GM19463 (cell line): ENCODE results near the gene DDX4.

Experiments
- ATAC-seq: cut with Tn5 transposase; IDR thresholded peaks from one replicate; pipeline ENCODE4 v1.9.1; 2021; ENCODE audit warnings: mild to moderate bottlenecking, moderate library complexity; ENCODE audit not compliant: unreplicated experiment

DDX4 gene

DNA sequence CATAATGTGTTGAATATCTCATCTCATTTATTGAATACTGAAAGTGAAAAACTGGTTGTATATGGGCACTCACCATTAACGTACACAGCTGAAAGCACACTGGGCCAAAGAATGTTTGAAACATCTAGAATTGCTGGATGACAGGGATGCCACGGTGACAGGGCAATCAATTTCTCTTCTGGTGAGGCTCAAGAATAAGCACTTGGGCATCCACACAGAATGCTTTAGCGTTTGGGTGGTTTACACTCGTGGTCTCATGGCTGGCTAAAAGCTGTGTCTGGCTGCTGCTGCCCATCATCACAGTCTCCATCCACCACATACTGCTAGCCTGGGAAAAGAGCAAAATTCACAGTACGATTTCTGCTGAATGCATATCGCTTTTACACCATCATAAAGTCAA is 82.6 kb downstream of the DDX4 start:
- no peak for ATAC-seq

DNA sequence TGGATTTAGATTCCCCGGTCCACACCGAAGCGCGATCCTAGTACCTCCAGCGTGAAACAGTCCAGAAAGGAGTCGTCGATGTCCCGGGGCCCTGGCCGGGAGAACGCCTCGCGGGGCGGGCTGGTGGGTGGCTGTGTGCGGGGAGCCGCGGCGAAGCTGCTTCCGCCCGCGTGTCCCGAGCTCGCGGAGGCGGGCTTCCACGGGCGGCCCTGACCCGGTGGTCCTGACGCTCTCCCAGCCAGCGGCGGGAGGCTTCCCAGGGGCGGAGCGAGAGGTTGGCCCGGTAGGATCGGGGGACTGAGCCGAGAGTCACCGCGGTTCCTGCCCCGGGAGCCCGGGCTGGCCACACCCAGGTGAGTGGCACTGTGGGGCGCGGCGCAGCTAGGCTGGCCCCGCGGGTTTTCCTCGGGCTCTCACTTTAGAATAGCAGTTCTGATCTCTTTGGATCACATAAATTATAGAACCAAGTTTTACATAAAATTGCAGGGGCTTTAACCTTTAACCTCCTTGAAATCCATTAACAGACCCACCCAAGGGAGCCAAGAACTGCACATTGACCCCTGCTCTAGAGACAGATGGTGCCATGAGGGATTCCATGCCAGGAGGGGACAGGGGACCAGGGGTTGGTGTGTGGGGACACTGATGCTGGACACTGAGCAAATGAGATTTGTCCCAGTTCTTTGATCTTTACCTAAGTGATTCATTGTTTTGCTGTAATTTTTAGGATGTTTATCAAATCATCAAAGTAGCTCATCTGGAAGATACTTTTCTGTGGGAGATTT is 84.1 kb downstream of the DDX4 start:
- no peak for ATAC-seq

DNA sequence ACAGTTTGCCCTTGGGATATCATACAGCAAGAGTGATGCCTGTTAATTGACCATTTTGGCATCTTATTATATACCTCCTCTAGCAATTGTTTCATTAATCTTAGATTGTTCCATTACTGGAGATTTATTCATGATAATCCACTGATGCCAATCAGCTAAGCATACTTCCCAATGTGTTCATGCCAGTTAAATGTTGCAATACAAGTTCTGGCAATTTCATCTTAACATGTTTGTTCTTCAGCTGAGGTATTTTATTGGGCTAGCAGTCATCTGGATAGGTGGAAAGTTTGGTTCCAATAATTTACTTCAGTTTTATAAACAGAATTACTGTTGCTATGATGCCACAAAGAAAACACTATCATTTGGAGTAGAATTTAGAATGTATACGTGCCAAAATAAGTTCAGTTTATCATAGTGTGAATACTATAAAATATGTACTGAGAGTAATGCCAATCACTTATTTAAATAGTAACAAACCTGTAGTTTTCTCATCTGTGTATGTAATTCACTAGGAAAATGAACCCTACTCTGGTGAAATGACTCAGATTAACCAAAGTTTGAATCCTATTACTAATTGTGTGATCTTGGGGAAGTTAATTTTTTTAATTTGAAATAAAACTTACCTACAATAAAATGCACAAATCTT is 85.4 kb downstream of the DDX4 start:
- no peak for ATAC-seq

DNA sequence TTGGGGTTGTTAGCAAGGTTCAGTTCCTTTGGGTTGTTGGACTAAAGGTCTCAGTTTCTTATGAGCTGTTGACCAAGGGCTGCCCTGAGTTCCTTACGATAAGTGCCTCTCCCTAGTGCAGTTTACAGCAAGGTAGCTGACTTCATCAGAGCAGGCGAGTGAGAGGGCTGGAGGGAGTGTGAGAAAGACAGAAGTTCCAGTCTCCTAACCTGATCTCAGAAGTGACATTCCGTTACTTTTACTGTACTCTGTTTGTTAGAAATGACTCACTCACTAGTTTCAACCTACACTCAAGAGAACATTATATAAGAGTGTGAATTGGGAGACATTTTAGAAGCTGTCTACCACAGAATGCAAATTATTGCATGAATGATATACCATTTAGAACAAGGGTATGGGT is 92.1 kb downstream of the DDX4 start:
- ATAC-seq: no peak

DNA sequence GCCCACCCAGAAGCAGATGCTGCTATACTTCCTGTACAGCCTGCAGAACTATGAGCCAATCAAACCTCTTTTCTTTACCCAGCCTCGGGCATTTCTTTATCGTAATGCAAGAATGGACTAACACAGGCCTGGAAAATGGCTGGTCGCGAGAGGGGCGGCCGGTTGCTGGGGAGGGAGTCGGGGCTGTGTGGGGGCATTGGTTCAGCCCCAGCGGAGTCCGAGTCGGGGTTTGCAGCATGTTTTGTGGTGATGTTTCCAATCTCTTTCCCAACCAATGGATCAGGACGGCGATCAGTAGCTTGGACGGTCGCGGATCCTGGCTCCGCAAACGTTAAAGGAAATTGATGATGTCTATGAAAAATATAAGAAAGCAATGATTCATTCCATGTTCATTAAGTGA is 94.6 kb downstream of the DDX4 start:
- no peak for ATAC-seq

DNA sequence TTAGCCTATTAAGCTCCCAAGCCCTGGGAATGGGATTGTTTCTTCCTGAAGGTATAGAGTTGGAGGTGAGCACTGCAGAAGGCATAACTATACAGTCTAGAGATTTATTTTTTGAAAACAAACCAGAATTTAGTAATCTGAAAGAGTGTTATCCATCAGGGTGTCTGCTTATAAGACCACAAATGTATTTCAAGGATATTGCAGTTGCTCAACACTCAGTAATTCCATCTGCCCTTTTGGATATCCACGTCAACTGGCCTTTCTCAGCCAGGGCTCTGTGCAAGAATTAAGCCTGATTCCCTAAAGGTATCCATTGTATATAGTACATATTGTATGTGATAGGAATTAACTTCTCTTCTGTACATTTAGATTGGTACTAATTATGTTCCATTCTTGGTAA is 98.3 kb downstream of the DDX4 start:
- ATAC-seq: no peak

DNA sequence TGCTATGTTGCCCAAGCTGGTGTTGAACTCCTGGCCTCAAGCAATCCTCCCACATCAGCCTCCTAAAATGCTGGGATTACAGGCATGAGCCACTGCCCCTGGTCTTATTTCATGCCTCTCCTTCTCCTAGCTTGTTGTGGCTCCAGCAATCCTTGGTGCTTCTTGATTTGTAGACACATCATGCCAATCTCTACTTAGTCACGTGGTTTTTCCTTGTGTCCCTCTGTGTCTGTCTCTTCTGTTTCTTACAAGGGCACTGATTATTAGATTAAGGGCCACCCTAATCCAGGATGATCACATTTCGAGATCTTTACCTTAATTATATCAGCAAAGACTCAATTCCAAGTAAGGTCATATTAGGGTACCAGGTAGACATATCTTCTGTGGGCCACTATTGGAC is 104.1 kb downstream of the DDX4 start:
- ATAC-seq: no peak

DNA sequence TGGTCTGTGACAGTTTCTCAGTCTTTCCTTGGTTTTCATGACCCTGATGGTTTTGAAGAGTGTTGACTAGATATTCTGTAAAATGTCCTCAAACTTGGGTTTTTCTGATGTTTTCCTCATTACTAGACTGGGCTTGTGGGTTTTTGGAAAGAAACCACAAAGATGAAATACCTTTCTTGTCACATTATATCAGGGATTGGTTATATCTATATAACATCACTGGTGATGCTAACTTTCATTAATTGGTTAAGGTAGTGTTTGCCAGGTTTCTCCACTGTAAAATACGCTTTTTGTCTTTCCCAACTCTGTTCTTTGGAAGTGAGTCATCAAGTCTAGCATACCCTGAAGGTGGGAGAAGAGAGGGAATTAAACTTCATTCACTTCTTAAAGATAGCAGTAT is 110.0 kb downstream of the DDX4 start:
- ATAC-seq: no peak

DNA sequence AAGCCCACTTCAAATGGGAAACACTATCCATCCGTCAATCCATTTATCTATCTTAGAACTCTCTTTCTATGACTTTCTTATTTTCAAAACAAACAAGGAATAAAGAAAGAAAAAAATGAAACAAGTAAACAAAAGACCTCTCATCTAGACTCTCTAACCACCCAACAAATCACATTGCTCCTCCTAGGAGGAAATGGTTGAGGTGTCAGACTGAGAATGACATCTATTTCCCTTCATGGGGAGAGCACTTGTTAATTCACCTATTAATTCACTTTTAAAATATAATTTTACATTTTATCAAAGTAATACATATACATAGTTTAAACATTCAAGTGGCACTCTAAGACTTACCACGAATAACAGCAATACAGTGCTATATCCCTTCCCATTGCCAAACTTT is 110.9 kb downstream of the DDX4 start:
- no peak for ATAC-seq

DNA sequence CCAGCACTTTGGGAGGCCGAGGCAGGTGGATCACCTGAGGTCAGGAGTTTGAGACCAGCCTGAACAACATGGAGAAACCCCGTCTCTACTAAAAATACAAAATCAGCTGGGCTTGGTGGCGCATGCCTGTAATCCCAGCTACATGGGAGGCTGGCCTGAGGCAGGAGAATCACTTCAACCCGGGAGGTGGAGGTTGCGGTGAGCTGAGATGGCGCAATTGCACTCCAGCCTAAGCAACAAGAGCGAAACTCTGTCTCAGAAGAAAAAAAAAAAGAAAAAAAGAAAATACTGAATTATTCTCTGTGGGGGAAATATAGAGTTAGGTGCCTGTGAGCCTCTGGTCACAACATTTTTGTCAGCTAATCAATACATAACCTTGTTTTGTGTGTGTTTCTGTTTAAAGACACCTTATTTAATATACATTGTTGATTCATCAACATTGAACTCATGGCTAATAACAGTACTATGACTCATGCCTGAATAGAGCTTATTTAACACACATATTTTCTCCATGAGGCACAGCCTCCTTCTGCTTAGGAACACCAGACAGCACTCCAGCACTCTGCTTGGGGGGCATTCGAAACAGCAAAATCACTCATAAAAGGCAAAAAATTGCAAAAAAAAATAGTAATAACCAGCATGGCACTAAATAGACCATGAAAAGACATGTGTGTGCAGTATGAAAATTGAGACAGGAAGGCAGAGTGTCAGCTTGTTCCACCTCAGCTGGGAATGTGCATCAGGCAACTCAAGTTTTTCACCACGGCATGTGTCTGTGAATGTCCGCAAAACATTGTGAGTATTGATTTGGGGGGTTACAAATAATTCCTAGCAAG is 113.2 kb downstream of the DDX4 start, which contains the start of gene IL31RA:
TSS of gene IL31RA (plus strand) at position 519 of the 836 bp plus-strand sequence. CDS start at position 733, 214 bp downstream.
- no peak for ATAC-seq

DNA sequence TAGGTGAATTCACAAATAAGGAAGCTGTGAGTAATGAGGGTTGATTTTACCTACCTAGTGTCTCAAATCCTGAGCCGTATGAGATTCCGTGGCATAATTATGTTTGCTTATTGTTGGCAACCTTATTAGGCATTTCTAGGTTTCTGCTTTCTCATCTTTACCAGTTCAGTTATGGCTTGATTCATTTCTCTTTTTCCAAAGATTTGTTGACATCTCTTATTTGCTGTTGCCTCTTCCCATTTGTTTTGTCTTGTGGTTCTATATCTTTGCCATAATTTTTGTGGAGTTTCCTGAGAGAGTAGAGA is 113.8 kb downstream of the DDX4 start:
- ATAC-seq: no peak

DNA sequence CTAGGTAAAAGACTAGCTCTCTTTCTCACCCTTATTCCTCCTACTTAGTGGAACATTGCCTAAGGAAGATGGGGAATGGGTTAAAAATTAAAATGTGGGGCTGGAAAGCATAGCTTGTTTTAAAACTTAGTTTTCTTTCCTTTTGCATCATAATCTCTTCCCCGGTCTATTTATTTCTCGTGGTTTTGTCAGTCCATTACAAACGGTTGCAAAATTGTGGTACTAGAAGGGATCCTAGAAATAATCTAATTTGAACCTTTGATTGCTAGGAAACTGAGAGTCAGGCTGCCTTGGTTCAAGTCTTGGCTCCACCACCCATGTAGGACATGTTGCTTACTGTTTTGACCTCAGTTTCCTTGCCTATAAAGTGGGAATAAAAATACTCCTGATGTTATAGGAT is 114.6 kb downstream of the DDX4 start:
- ATAC-seq: no peak

DNA sequence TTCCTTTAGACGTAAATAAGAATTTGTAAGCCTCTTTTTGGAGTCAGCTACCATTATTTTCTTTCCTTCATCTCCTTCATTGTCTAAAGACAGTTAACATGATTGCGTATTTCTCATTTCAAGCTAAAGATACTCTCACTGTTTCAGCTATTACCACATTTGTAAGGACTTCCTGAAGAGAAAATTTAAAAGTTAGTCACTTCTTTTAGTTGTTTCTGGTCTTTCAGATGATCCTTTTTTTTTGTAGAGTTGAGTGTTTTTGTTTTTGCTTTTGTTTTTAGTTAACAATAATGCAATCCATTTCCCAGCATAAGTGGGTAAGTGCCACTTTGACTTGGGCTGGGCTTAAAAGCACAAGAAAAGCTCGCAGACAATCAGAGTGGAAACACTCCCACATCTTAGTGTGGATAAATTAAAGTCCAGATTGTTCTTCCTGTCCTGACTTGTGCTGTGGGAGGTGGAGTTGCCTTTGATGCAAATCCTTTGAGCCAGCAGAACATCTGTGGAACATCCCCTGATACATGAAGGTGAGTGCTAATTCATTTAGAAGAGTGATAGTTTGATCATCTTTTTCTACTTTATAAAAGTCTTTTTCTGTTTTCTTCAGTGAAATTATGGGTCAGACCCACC is 115.3 kb downstream of the DDX4 start:
- no peak for ATAC-seq

DNA sequence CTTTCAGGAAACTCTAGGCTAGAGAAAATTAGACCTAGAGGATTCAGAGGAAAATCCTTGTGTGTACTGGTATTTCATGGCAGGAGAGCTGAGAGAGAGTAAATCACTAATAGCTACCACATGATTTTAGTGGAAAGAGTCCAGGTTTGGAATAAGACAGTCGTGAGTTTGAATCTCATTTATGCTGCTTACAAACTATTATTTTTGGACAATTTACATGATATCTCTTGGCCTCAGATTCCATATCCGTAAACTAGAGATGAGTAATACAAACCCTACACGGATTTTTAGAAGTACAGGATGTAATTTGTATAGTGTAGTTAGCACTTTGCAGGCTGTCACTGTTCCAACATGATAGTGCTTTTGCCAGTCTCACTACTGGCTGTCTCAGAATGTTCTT is 116.0 kb downstream of the DDX4 start:
- no peak for ATAC-seq

DNA sequence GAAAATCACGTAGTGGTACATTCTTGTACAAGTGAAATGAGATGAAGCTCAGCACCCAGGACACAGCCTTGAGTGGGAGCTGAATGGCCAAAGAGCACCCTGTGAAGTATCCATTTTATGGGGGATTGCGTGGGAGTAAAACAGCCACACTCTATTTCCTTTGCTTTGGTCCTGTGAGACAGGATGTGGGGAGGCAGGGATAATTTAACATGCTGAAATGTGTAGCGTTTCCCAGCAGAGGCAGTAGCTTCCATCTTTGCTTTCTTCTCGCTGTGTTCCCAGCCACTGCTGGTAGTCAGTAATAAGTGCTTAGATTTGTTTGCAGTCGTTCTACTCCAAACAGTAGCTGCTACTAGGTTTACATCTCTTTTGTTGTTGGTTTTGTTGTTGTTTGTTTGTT is 117.6 kb downstream of the DDX4 start:
- no peak for ATAC-seq

DNA sequence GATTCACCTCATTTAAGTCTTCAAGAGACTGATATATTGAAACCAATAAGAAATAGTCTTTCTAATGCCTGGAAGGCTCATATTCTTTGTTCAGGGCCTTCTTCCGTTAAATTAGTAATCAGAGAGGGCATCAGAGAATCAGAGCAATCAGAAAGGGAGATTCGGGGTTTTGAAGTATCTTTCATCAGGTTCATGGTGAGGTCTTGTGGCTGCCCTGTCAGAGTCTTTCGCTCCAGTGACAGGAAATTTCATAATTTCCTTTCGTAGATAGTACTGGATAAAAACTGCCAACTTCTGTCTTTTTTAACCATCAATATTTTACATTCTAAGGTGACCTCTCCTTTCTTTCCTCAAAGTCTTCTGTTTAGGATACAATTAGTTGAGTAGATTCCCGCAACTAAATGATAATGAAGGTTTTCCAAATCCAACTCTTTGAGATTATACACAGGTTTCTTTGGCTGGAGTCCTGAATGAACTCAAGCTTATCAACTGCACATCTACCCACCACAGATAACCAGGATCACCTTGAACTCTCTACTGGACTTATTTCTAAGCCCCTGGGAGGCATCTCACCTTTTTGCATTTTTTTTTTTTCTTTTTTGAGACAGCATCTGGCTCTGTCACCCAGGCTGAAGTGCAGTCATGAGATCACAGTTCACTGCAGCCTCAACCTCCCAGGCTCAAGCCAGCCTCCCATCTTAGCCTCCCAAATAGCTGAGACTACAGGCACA is 118.8 kb downstream of the DDX4 start:
- ATAC-seq: no peak

DNA sequence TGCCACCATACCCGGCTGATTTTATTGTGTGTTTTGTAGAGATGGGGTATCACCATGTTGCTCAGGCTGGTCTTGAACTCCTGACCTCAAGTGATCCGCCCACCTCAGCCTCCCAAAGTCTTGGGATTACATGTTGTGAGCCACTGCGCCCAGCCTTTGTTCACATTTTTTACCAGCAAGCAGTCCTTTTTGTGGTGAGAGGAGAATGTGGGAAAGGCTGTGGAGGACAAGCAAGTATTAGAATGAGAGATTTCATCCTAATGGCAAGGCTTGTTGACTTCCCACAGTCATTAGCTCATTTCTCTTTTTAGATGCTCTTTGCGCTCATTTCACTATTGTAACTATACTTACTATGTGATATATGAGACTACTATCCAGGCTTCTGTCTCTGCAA is 119.4 kb downstream of the DDX4 start:
- no peak for ATAC-seq

DNA sequence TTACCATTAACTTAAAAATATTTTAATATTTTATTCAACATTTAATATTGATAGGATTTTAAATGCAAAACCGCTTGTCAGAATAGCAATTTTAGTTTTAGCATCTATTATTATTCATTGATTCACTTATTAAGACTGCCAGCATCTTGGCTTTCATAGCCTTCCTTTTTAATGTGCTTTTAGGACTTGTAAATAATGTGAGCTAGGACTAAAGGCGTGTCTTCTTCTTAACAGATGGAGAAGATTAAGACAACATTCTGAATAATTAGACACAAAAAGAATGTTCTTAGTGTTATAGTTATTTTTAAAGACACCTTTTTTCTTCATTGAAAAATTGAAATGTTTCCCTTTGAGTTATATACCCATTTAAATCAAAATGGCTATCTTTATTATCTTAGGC is 120.2 kb downstream of the DDX4 start:
- no peak for ATAC-seq

DNA sequence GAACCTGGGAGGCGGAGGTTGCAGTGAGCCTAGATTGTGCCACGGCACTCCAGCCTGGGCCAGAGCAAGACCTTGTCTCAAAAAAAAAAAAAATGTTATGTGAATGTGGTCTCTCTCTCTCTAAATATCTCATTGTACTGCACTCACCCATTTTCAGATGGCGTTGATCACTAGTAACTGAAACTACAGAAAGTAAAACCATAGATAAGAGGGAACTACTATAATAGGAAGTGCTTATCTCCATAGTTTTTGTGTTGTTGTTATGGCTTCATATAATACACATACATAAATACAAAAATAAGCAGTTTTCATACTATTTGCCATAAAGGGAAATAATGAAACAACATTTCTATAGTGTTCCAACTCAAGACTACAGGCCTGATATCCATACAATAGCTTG is 122.4 kb downstream of the DDX4 start:
- no peak for ATAC-seq

DNA sequence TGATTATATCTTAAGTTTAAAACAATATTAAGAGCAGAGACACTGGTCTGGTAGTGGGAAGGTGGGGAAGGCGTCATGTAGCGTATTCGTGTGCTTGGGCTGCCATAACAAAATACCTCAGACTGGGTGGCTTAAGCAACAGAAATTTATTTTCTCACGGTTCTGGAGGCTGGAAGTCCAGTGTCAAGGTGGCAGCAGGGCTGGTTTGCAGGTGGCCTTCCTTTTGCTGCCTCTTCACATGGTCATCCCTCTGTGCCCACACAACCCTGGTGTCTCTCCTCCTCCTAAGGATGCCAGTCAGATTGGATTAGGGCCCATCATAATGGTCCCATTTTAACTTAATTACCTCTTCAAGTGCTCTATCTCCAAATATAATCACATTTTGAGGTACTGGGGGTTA is 122.8 kb downstream of the DDX4 start:
- no peak for ATAC-seq
